NK-92 treated with Interleukin-12 subunit alpha and Interleukin-12 subunit beta, amount 100 ng/mL, for 24 hours (cell line): ENCODE results near the gene TMPRSS2.

Experiments used
- DNase-seq: peaks from one replicate; lab custom pipeline; 2025; lab: John Stamatoyannopoulos, UW

The TMPRSS2 gene

DNA sequence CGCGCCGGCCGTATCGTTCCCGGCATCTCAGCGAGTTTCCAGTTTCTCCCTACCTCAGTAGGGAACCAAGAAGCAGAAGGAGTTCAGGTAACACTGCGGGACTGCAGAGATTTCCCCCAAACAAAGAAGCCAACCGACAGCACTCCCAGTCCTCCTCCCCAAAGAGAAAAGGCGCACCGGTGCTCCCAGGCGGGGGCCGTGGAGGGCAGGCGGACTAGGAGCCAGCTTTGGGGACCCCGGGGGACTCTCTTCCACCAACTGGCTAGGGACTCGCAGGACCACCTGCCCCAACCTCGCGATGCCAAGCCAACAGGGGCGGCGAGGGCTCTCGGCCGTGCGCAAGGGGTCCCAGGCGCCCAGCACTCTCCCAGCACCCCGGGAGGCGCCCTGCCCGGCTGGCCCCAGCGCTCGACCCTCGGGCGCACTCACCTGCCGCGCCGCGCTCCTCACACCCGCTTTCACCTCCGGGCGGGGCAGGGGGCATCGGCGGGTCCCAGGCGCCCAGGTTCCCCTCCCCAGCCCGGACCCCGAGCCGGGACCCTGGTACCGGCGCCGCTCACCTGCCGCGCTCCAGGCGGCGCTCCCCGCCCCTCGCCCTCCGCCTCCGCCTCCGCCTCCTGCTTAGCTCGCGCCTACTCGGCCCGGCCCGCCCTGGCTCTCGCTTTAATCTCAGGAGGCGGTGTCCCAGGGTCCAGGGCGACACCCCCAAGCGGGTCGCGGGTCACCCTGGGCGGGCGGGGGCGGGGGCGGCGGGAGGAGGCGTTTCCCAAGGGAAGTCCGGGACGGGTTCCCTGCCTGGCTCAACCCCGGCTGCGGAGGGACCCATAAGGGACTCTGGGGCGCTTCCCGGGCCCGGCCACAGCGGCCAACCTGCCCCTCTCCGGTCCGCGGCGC, at the start of gene TMPRSS2:
TMPRSS2 (minus strand) TSS at position 638 of the 894 bp plus-strand sequence. CDS start 10,025 bp downstream, outside the sequence.
- DNase-seq = no peak

DNA sequence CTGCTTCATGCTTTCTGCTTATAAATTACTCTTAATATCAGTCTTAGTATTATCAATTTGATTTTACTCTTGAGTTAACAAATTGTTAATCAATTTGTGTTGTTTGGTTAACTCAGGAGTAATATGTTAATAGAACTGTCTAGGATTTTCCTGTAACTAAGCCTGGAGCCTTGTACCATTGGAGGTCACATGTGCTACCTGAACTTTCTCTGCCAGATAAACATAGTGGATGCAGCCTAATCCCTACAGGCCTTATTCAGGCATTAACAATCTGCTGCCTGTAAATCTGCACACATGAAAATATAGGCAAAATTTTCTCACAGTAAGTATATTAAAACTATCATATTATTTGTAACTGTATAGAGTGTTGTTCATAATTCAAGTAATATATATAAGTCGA, 47.1 kb upstream of the TMPRSS2 start:
- DNase-seq = no peak

DNA sequence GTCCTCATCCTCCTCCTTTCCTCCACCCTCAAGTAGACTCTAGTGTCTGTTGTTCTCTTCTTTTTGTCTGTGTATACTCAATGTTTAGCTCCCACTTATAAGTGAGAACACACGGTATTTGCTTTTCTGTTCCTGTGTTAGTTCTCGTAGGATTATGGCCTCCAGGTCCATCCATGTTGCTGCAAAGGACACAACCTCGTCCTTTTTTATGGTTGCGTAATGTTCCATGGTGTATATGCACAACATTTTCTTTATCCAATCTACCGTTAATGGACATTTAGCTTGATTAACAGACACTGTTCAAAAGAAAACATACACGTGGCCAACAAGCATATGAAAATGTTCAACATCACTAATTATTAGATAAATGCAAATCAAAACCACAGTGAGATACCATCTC, 44.3 kb upstream of the TMPRSS2 start:
- DNase-seq = no peak

DNA sequence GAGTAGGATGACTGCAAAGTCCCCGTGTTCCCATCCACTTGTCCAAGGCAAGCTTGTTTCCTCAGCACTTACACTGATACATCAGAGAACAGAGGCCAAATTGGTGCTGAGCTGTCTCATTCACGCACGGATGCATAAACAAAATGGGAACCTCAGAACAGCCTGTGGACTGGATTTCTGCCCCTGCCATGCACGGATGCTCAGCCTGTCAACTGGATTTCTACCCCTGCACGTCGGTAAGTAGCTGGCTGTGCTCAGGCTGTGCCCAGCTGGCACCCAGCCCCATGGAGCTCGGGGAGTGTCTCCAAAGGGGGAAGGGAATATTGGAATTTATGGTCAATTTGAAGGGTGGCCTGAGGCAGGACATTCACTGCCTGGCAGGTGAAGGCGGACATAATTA, 40.8 kb upstream of the TMPRSS2 start:
- DNase-seq = no peak

DNA sequence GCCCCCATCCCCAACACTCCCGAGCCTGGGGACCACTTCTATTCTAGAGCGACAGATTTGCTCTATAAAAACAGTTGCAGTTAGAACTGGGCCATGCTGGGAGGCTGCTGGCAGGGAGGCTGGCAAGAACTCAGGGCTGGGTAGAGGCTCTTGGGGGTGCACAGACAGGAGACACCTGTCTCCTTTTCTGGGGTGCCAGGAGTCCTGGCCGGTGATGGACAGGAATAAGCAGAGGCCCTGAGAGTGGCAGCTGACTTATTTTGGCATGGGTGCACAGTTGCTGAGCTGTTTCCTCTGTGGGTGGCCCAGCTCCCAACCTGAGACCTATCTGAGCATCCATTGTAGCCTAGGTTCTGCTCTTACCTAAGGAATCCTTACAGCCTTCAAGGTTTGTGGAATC, 39.2 kb upstream of the TMPRSS2 start:
- no peak for DNase-seq

DNA sequence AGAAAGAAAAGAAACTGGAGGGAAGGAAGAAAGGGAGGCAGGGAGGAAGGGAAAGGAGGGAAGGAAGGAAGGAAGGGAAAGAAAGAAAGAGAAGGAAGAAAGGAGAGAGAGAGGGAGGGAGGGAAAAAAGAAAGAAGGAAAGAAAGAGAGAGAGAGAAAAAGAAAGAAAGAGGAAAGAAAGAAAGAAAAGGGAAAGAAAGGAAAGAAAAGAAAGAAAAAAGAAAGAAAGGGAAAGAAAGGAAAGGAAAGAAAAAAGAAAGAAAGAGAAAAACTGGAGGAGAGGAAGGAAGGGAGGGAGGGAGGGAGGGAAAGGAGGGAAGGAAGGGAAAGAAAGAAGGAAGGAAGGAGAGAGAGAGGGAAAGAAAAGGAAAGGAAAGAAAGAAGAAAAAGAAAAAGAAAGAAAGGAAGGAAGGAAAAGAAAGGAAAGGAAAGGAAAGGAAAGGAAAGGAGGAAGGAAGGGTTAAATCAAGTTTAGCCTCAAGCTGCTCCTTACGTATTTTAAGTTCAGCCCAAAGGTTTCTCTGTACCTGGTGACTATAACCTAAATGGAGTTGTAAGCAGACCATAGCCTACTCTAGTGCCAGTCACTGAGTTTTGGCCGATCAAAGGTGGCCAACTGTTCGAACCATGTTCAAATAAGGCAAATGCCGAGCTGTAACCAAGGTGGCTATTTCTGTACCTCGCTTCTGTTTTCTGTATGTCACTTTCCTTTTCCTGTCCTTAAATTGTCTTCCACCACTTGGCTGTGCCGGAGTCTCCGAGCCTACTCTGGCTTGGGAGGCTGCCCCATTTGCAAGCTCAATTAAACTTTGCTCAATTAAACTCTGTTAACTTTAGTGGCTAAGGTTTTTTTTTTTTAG, 37.8 kb upstream of the TMPRSS2 start:
- DNase-seq = no peak

DNA sequence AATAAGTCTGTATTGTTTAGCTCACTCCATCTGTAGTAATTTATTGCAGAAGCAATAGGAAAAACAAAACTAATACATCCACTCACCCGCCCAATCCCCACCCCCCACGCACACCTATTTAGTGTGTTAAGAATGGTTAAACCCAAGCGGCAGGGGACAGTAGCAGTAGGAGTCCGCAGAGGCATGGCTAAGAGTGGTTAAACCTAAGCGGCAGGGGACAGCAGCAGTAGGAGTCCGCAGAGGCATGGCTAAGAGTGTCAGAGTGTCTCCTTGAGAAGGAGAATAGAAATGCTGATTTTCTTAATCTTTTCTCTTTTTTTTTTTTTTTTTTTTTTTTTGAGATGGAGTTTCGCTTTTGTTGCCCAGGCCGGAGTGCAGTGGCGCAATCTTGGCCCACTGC, 34.8 kb upstream of the TMPRSS2 start:
- DNase-seq = no peak

DNA sequence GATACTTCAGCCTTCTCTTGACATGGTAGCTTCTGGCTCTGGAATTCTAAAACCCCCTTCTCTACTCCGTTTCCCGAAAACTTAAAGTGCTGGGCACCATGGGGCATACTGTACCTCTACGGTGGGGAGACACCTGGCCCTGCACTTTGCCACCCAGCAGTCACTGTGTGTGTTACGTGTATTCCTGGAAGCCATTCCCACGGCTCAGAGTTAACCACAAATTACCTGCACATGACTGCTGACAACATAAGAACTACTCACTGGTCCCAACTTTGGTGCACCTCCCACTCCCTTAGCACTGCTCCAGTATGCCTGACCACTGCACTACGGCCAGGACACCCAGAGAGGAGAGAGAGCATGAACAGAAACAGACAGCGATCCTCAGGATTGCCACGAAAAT, 29.4 kb upstream of the TMPRSS2 start:
- DNase-seq = no peak

DNA sequence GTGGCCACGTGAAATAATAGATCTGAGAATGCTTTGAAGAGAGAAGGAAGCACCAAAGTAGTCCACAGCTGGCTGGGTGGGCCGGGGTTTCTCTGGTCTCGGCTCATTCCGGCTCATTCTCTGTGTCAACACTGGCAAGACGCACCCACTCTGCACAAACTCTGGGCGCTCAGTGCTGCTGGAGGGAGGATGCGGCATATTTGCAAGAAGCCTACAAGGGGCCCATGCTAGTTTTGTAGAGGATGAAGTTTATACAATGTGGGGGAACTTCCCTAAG, 28.8 kb upstream of the TMPRSS2 start:
- no peak for DNase-seq

DNA sequence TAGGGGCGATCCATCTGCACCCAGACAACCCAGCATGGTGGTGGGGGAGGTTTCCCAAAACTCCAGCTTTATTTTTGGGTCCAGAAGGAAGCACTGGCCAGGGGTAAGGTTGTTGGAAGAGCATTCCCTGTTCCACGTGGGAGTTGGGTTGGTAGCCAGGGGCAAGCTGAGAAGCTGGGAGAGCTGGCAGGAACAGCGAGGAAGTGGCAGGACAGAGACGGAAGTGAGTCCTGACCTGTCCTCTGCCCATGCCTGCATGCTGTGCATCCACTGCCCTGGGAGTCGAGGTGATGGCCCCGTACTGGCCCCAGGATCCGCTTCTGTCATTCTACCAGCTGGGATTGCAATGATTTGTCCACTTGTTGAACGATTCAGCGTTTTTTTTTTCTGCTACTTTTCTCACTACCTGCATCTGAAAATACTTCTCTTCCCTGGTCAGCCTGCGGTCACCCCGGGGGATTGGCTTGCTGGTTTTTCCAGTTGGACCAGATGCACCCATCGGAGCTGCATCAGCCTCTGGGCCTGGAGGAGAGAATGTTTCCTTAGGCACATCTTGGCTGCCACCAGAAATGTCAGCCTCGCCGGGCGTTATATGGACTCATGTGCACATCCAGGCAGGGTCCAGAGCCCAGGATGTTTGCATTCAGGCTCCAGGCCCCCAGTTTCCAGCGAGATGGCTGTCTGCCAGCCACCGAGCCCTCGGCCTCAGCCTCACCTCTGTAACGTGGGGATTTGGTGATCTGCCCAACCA, 28.3 kb upstream of the TMPRSS2 start:
- DNase-seq = no peak

DNA sequence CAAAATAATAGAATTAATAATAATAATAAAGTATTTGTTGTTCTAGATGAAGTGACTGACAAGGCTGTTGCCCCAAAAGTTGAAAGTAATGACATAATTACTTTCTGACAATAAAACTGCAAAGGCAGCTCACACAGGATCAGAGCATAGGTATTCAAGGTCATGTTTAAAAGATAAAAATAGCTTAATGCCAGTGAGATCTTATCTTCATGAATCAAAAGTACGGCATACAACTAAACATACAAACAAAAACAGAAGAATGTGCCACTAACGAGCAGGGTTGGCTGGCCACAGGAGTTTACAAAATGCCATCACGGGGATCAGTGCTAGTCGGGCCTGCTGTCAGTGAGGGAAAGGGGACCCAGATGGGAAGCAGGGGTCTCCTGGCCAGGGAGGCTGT, 22.4 kb upstream of the TMPRSS2 start:
- no peak for DNase-seq

DNA sequence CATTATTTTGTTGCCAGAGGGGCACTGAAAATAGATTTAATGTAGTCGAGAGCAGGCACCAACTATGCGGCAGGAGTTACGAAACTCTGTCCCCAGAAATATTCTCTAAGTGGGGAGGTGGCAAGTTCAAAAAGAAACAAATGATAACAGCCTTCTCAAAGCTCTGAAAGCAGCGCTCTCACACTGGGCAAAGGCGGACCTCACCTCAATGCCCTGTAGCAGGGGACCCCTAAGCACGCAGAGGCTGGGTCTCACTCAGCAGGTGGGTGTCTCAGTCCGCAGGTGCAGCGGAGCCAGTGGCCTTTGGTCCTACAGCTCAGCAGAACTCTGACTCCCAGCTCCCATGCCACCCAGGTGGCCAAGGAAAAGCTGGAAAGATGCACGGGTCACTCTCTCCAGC, 21.8 kb upstream of the TMPRSS2 start:
- no peak for DNase-seq

DNA sequence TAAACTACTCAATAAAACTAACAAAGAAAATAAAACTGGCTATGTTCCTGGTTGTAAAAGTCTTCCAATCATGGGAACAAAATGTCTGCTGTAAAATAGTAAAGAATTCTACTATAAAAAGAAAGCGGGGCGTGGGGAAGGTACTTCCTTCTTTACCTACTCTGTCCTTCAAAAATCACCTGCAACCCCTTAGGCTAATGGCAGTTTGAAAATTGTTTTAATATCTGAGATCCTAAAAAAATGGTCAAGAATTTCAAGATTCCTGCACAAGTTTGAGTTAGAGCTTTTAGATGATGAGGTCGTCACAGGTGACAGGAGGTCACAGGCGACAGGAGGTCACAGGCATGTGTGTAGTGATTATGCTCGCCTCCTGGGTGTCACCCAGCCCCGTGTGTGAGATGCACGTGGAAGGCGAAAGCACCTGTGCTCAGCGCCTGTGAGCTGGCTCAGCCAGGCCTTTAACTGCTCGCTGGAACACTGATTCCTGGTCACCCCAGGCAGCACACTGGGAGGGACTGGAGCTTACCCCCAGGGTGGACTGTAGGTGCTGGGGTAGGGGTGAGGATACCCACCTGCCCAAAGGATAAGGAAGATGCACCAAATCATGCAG, 18.6 kb upstream of the TMPRSS2 start:
- DNase-seq = no peak

DNA sequence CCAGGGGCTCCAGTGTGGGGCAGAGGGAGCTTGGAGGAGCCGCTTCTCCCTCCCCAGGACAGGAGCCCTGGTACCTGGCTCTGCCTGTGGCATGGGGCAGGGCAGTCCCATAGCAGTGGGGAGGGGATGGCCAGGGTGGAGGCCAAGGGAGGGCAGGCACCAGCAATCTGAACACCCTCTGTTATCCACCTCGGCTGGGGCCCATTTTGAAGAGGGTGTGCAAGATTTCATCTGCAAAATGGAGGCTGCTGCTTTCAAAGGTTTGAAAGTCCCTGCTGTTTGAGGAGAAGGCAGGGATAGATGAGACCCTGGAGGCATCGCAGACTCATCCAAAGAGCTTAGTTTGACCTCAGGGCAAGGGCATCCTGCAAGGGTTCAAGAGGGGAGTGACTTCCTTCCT, 15.2 kb upstream of the TMPRSS2 start:
- DNase-seq = no peak

DNA sequence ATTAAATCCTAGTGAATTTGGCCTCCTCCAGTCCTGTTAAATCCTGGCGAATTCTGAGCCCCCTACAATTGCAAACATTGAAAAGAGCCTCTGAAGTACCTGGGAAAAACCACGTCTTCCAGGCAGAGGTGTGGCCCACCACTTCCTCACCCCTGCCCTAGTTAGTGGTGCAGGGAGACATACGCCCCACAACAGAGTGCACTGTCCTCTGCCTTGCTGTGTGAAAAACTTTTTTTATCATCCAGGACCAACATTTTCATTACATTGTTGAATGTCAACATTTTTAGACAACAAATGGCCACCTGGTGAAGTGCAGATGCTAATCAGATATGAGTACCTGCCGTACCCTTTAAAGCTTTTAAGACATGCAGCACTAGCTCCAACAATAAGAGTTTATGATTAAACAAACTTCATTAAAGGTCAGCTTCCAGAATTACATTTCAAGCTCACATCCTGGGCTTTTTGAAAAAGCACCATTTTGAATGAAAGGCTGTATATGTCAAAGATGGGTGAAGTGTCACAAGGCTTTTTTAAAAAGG, 13.6 kb upstream of the TMPRSS2 start:
- no peak for DNase-seq

DNA sequence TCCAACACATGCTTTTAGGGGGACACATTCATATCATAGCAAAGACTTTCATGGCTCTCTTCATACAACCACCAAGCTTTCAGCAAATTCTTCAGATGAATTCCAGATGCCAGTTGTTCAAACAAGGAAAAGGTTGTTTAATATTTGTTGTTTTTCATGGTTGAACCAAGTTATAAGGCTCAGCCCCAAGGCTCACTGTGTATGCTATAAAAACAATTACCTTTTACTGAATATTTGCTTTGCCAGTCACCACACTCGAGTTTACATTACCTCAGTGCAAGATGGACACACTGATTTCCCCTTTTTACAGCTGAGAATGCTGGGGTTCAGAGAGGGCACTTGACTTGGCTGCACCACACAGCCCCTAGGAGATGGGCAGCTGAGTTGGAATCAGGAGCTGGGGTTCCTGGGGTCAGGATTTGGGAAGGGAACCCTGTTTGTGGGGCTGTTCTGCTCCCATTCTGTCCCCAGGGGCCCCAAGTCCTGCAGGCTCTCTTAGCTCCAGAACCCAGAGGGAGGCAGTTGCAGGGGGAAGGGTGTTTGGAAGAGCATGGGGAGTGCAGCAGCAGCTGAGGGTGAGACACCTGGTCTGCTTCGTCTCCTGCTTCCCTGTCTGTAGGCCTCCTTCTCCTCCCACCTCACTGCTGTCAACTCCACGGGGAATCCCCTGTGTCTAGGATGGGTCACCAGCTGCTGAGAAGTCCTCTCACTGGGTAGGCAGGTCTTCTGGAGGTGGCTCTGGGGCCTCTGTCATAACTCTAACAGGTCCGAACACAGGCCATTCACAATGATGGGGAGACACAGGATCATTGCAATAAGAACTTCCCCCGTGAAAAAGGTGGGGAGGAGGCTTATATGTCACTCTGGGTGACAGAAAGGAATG, 12.8 kb upstream of the TMPRSS2 start:
- no peak for DNase-seq

DNA sequence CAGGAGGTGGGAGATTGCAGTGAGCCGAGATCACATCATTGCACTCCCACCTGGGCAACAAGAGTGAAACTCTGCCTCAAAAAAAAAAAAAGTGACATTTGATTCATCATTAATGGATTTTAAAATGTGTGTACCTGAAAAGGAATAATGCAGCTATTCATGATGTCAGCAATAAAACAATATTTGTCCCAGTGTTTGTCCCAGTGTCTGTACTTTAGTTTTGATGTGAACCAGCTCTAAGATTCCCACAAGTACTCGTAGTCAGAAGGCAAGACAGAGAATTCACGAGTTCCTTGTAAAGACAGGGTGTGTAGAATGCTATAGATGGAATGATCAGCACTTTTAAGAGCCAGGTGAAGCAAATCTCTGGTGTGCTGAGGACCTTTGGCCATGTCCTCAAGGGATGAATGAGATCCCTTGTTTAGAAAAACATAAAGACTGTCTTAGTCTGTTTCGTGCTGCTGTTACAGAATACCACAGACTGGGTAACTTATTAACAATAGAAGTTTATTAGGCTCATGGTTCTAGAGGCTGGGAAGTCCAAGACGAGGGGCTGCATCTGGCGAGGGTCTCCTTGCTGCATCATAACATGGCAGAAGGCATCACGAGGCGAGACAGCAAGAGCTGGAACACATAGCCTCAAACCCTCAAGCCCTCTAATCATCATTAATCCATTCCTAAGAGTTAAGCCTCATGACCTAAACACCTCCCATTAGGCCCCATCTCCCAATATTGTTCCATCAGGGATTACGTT, 12.0 kb upstream of the TMPRSS2 start:
- no peak for DNase-seq

DNA sequence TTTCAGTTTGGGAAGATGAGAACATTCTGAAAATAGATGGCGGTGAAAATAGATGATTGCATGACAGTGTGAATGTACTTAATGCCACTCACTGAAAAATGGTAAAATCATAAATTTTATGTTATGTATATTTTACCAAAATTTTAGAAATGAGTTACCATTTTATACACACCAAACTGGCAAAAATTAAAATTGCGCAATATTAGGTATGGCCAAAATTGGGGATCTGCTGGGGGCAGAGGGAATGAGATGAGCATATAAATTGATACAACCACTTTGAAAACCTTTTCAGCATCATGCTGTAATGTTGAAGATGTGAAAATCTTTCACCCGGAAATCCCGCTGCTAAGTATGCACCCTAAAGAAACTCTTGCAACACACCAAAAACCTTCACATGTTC, 10.8 kb upstream of the TMPRSS2 start:
- no peak for DNase-seq

DNA sequence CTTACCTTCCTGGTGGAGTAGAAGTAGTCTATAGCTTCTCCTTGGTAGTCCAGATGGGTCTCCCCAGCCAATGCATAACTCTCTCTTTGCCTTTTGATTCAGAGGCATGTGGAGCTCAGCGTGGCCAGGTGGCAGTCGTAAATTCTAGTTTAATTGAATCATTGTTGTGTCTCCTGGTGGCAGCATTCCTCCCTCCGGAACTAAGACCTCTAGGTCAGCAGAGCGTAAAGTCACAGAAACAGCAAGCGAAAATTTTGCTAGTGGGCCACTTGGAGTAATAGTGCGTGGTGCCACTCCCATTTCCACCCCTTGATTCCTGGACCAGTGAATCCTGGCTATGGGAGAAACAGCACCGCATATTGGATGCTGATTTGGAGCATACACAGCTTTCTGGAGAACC, 3.9 kb upstream of the TMPRSS2 start:
- DNase-seq = no peak

DNA sequence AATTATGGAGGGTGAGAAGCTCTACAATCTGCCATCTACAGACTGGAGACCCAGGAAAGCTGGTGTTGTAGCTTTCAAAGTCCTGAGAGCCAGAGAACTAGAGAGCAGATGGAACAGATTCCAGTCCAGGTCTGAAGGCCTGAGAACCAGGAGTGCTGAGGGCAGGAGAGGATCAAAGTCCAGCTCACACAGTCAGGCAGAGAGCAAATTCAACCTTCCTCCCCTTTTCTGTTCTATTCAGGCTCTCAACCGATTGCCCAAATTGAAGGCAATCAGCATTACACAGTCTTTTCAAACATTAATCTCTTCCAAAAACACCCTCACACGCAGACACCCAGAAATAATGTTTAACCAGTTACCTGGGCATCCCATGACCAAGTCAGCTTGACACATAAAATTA, 2.5 kb upstream of the TMPRSS2 start:
- no peak for DNase-seq
